Putamen (tissue), 1 donor: ENCODE data around the gene TNFRSF19.
"Not testable (repeated sequence)": the region's sequence is repeated elsewhere in the genome, so short reads cannot be mapped to it uniquely, and the experiment has no call there.

Experiments used
- DNase-seq: peaks from one replicate; pipeline ENCODE4 v3.0.0-alpha.2; 2016; ENCODE audit warnings: low spot score

TNFRSF19 gene

GRCh38 chr13:23570099-23570920 is at the start of gene TNFRSF19:
Gene TNFRSF19 (plus strand): TSS chr13:23570412. CDS start chr13:23590184, 19,772 bp downstream.
- peak; percentile 17 for DNase-seq

GRCh38 chr13:23529926-23530325 is 40.3 kb upstream of the TNFRSF19 start:
- DNase-seq = not testable (repeated sequence)

- no peak for DNase-seq
Observed at GRCh38 chr13:23531446-23531845, 38.8 kb upstream of the TNFRSF19 start.

GRCh38 chr13:23534090-23534489 is 36.1 kb upstream of the TNFRSF19 start:
- no peak for DNase-seq

GRCh38 chr13:23541221-23541824 is 28.9 kb upstream of the TNFRSF19 start:
- no peak for DNase-seq

- DNase-seq = no peak
Observed at GRCh38 chr13:23544668-23545067, 25.5 kb upstream of the TNFRSF19 start.

GRCh38 chr13:23547000-23547590 is 23.1 kb upstream of the TNFRSF19 start:
- DNase-seq = no peak

GRCh38 chr13:23549724-23550123 is 20.5 kb upstream of the TNFRSF19 start:
- DNase-seq = no peak

GRCh38 chr13:23550163-23550562 is 20.0 kb upstream of the TNFRSF19 start:
- no peak for DNase-seq

GRCh38 chr13:23551213-23552008 is 18.8 kb upstream of the TNFRSF19 start:
- no peak for DNase-seq

- DNase-seq = no peak
Observed at GRCh38 chr13:23552171-23552570, 18.0 kb upstream of the TNFRSF19 start.

- DNase-seq = no peak
Observed at GRCh38 chr13:23552661-23553060, 17.6 kb upstream of the TNFRSF19 start.

- DNase-seq = no peak
Observed at GRCh38 chr13:23554000-23554399, 16.2 kb upstream of the TNFRSF19 start.

- no peak for DNase-seq
Observed at GRCh38 chr13:23557043-23557442, 13.2 kb upstream of the TNFRSF19 start.

- DNase-seq = no peak
Observed at GRCh38 chr13:23557733-23558132, 12.5 kb upstream of the TNFRSF19 start.

GRCh38 chr13:23558675-23559536 is 11.3 kb upstream of the TNFRSF19 start:
- DNase-seq = no peak

- no peak for DNase-seq
Observed at GRCh38 chr13:23560571-23561089, 9.6 kb upstream of the TNFRSF19 start.

GRCh38 chr13:23561261-23561660 is 9.0 kb upstream of the TNFRSF19 start:
- no peak for DNase-seq

- DNase-seq = no peak
Observed at GRCh38 chr13:23563085-23563845, 6.9 kb upstream of the TNFRSF19 start.

GRCh38 chr13:23567906-23568460 is 2.2 kb upstream of the TNFRSF19 start:
- DNase-seq = no peak
